Omental fat pad (tissue), 4 donors: ENCODE results near the gene SCGB1D2. TPM values are rescaled to one million over a fixed set of nuclear protein-coding genes. Genes with fewer than 3 reads are reported as not detected.
"Not testable (repeated sequence)": the region's sequence is repeated elsewhere in the genome, so short reads cannot be mapped to it uniquely, and the experiment has no call there.

ENCODE experiments used
- ATAC-seq: fragments of 150-250 bp; one replicate; pipeline ENCODE4 v1.9.1; 2016; ENCODE audit warnings: mild to moderate bottlenecking, moderate library complexity; ENCODE audit not compliant: low FRiP score
- DNase-seq: peaks from one replicate; pipeline ENCODE4 v3.0.0-alpha.2; 2019; ENCODE audit warnings: low spot score
- CTCF ChIP-seq, 3 donors: fragments of 450-650 bp; IDR thresholded peaks; one replicate each; pipeline ENCODE4 v1.5.1; 2016 to 2017; ENCODE audit warnings: antibody characterized with exemption in 3 of 3, mild to moderate bottlenecking in 3 of 3, moderate library complexity in 2 of 3
- total RNA-seq, 4 donors: library from RNA; depleted of rRNA; stranded (reverse); fragments of >200 nt; gene quantifications; one replicate each; pipeline ENCODE4 v1.1.0, GENCODE V29; 2016

SCGB1D2 gene
- total RNA-seq, 4 donors from 2014 or later = not detected

DNA sequence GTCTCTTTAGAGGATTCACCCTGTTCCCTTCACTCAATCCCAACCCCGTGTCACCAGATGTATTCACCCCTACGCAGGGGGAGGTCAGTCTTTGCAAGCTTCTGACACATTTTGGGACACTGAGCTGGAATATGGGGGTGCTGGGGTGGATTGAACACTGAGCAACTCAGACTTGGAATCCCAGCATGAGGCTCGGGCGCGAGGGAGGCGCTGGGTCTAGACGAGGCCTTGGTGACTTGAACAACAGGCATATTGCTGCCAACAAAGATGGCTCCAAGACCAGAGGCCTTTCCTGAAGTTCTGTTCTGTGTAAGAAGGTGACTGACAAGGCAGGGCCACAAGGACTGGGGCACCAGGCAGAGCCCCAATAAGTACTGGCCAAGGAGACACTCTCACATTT lies 36.6 kb upstream of the SCGB1D2 start:
- no peak for TF ChIP-seq CTCF (IDR thresholded peaks at IDR 0.05)
- no peak for DNase-seq
- ATAC-seq = no peak

GRCh38 chr11:62206276-62207066 lies 35.6 kb upstream of the SCGB1D2 start:
- ATAC-seq, DNase-seq: not testable (repeated sequence)

DNA sequence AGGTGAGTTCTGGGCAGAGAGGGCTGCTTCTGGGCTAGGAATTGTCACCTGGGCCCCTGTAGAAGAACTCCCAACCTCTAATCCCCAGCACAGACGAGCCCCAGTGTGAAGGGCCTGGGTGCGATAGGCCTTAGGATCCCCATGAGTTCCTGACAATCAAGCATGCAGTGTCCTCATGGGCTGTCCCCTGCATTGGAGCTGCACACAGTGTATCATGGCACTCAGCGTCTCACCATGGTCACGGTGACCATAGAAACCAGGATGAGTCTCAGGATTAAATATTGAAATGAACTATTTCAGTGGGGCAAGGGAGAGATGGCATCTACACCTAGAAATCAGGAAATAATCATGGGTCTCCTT lies 33.3 kb upstream of the SCGB1D2 start:
- DNase-seq = no peak
- no peak for ATAC-seq
- no peak for TF ChIP-seq CTCF (IDR thresholded peaks at IDR 0.05)

- DNase-seq (no peak), ATAC-seq (no peak)
- no peak for TF ChIP-seq CTCF (IDR thresholded peaks at IDR 0.05)
Observed at GRCh38 chr11:62217191-62217748, 24.8 kb upstream of the SCGB1D2 start.

- no peak for TF ChIP-seq CTCF (IDR thresholded peaks at IDR 0.05)
- no peak for DNase-seq
- ATAC-seq = no peak
Observed at GRCh38 chr11:62221498-62221897, 20.5 kb upstream of the SCGB1D2 start.

- DNase-seq (no peak), ATAC-seq (no peak)
Observed at GRCh38 chr11:62223095-62223494, 18.9 kb upstream of the SCGB1D2 start.

GRCh38 chr11:62233730-62234129 lies 8.3 kb upstream of the SCGB1D2 start:
- no peak for TF ChIP-seq CTCF (IDR thresholded peaks at IDR 0.05)
- ATAC-seq (no peak), DNase-seq (no peak)

More at GRCh38 chr11:62223095-62223494, 18.9 kb upstream of the SCGB1D2 start:
- TF ChIP-seq CTCF (IDR thresholded peaks at IDR 0.05) = no peak
